HG03378 (cell line): ENCODE results near the gene TTC7B.

Experiments
- ATAC-seq: cut with Tn5 transposase; IDR thresholded peaks from one replicate; pipeline ENCODE4 v1.9.1; 2021; ENCODE audit warnings: mild to moderate bottlenecking, moderate library complexity; ENCODE audit not compliant: unreplicated experiment

The TTC7B gene

DNA sequence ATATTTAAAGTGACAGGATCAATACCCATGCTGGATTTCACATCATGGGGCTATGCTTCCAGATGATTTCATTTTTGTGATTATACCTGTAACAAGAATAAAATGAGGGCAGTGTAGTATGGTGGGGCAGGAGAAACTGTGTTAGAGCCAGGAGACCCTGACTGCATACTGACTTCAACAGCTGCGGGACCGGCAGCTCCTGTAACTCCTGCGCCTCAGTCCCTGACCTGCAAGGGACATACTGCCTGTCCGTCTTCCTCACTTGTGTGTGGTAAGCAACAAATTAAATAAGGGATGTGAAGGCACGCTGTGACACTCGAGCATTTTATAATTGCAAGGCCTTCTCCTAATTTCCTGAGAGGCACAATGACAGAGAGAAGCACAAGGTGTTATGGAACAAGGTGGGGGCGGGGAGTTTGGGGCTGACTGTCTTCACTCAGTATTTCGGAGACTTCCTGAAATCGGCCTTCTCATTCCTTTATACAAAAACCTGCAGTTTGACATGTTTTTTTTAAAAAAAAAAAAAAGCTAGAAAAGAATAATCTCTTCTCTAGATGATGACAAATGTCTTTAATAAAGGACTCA is 164.2 kb downstream of the TTC7B start:
- no peak for ATAC-seq

GRCh38 chr14:90651271-90651804 is 164.9 kb downstream of the TTC7B start:
- ATAC-seq, result no peak

DNA sequence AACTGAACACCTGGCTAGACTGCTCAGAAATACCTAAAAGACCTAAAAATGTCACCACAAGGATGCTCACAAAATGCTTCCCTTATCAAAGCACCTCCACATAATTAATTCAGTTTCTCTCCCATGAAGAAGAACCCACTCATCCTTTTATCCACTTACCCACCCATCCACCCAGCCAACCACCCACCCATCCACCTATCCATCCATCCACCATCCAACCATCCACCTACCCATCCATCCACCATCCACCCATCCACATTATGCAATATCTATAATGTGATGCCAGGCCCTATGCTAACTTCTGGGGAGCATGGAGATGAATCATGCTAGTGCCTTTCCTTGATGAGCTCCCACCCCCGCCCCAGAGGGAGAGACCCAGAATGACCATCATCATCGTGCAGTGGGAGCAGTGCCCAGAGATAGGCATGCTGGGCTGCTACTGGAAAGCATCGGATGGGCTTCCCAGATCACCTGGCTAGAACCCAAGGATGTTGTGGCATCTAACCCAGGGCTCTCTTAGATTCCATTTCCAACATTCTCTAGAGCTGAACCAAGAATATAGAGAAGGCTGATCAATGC is 166.6 kb downstream of the TTC7B start:
- no peak for ATAC-seq

- ATAC-seq, result no peak
These were observed 167.1 kb downstream of the TTC7B start for GRCh38 chr14:90649083-90649482.

DNA sequence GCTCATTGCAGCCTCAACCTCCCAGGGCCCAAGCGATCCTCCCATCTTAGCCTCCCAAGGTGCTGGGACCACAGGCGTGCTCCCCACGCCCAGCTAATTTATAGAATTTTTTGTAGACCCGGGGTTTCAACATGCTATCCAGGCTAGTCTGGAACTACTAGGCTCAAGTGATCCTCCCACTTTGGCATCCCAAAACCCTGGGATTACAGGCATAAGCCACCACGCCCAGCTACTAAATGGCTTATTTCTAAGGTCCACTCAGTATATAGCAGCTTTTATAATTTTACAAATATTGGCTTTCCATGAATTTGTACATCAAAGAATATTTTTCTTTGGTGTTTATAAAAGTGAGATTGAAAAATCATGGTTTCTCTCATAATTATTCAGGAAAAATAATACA is 167.8 kb downstream of the TTC7B start:
- no peak for ATAC-seq

GRCh38 chr14:90647473-90648005 is 168.7 kb downstream of the TTC7B start:
- ATAC-seq, result no peak

GRCh38 chr14:90645842-90646443 is 170.3 kb downstream of the TTC7B start:
- ATAC-seq, result no peak

DNA sequence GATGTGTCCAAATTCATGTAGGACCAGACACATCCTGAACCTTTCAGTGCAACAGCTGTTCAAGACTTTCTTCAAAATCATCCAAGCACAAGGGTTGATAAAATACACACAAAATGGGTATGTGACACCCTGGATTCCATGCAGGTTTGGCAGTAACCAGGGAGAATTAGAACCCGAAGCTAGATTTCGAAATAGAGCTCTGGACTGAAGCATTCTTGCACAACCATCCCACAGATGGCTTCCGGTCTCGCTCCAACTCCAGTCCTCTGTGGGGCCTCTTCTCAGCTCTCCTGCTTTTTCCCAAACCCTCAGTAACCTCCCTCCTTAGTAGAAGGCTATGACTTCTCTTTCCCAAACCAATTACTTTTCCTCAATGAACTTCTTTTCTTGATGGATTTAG is 171.3 kb downstream of the TTC7B start:
- no peak for ATAC-seq

GRCh38 chr14:90643982-90644670 is 172.1 kb downstream of the TTC7B start:
- ATAC-seq, result no peak

- no peak for ATAC-seq
These were observed 173.9 kb downstream of the TTC7B start for GRCh38 chr14:90642244-90642717.

DNA sequence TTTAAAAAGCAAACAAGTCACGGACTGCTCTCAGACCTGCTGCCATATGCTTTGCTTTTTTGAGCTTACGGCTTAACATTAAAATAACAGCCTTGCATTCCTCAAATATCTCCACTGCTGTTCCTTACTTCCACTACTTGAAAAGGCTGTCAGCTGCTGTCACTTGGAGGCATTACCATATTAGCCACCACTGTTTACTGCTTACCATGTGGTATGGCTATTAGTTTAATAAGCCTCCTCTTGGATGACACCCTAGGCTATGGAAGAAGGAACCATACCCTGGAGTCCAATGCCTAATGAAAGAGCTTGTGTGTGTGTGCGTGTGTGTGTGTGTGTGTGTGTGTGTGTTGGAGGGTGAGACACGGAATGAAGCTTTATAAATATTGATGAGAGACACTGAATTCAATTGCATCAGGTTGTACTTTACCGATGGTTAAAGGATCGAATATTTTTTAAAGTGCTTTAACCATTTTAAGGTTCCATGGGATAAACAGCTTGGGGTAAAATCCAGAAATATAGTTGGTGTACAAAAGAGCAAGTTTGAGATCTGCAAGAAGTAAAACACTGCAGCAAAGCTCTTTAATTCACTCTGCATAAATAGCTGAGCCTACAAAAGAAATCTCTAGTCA is 174.5 kb downstream of the TTC7B start:
- no peak for ATAC-seq

GRCh38 chr14:90641168-90641567 is 175.1 kb downstream of the TTC7B start:
- no peak for ATAC-seq

DNA sequence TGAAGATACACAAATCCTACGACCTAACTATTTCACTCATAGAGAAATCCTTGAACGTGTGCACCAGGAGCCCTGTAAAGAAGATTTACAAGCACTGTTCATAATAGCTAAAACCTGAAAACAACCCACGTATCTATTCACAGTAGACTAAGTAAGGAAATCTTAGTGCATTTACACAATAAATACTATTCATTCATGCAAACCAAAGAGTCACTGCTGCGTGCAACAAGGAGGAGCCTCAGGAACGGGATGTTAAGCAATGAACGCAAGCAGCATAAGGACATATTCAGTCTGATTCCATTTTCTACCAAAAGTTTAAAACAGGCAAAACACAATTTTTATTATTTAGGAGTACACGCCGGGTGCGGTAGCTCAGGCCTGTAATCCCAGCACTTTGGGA is 176.6 kb downstream of the TTC7B start:
- ATAC-seq, result no peak

DNA sequence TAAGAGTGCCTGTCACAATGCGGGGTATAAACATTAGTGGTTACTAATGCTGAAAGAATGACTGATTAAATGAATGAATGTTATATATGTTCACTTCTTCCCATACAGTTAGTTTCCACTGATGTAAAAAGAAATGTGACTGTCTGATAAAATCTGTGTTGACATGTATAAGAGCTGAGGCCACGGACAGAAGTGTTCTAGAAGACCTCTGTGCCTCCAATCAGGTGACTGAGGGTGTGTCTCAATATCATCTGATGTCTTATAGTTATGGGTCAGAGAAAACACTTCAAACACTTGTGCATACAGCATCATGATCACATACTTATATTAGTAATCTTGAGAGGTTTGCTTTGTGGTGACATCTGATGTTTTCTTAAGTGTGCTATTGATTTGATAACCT is 183.4 kb downstream of the TTC7B start:
- ATAC-seq, result no peak

DNA sequence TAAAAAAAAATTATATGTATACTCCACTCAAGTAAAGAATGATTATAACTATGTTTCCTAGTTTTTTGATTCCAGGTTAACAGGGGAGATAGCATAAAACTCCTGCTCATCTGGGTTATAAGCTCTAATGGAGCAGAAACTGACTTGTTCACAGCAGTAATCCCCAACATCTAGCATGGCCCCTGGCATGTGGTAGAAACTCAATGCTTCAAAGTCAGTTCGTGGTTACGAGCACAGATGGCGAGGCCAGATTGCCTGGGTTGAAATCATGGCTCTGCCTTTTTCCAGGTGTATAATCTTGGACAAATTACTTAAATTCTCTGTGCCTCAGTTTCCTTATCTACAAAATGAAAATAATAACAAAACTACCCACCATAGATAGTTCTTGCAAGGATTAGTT is 183.8 kb downstream of the TTC7B start:
- no peak for ATAC-seq

GRCh38 chr14:90630171-90630806 is 185.9 kb downstream of the TTC7B start:
- ATAC-seq, result no peak

GRCh38 chr14:90629471-90629870 is 186.8 kb downstream of the TTC7B start:
- ATAC-seq, result no peak

GRCh38 chr14:90628825-90629224 is 187.4 kb downstream of the TTC7B start:
- ATAC-seq, result no peak

DNA sequence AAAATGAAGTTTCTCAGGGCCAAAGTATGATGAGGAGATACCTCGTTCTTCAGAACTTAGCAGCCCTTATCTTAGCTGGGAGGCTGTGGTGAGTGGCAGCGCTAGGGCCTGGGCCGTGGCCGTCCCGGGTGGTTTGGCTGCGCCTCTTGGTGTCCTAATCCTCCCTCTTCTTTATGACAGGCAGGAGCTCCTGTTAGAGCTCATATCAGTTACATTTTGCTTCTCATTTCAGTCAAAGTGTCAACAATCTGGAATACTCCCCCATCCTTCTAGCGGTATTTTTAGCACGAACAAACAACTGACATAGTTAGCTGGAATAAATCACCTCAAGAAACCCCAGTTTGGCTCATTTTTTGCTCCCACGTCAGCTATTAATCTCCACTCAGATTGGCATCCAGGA is 188.8 kb downstream of the TTC7B start:
- no peak for ATAC-seq

DNA sequence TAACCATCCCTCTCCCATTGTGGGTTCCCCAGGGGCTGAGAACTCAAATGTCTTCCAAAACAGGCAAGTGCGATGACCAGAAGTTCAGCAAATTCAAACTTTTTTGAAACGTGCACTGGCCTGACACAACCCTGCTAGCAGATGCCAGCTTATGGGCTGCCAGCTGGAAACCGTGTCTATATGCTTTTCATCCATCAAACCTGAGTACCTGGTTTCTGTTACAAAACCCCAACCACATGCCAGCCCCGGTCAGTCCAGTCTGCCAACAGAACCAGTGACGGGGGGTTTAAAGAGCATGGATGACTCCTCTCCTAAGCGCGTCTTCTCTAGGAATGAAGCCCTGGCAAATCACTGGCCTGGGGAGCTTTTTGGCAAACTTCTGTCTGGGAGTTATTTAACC is 189.7 kb downstream of the TTC7B start:
- no peak for ATAC-seq

DNA sequence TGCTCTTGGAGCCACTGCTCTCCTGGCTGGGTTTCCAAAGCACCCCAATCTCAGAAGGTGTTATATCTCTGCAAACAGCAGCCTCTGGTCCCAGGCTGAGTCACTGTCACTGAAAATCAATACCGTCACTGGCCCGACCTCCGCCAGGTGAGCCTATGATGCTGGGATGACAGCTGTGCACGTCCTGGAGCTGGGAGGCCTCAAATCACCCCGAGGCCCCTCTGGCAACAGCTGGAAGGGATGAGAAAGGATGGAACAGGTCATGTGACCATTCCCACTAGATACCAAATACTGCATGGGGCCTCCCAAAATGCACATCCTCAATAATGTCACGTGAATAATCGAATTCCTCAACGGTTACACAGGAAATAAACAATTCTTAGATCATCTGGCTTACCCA is 190.8 kb downstream of the TTC7B start:
- no peak for ATAC-seq
